H9 (cell line): ENCODE results near the gene CCL16. TPM values are rescaled to one million over a fixed set of nuclear protein-coding genes. Genes with fewer than 3 reads are reported as not detected.

Experiments
- DNase-seq: peaks from one replicate; pipeline ENCODE4 v3.0.0-alpha.2; 2017
- H2AFZ ChIP-seq: one replicate; pipeline ENCODE4 v1.6.1; 2013; ENCODE audit warnings: mild to moderate bottlenecking, low read length, control low read depth, moderate library complexity
- H2AK5ac ChIP-seq: 2 replicates; pipeline ENCODE4 v1.6.1; 2013; ENCODE audit warnings: low read length, control low read depth, mixed read lengths; ENCODE audit not compliant: insufficient read length
- H2BK120ac ChIP-seq: one replicate; pipeline ENCODE4 v1.6.1; 2013; ENCODE audit warnings: low read depth, mild to moderate bottlenecking, low read length, control low read depth, inconsistent platforms; ENCODE audit not compliant: poor library complexity, severe bottlenecking
- H2BK12ac ChIP-seq: 2 replicates; pipeline ENCODE4 v1.6.1; 2013; ENCODE audit warnings: low read length, control low read depth, mixed read lengths, low read depth; ENCODE audit not compliant: insufficient read length
- H2BK15ac ChIP-seq: 2 replicates; pipeline ENCODE4 v1.6.1; 2013; ENCODE audit warnings: low read depth, low read length, control low read depth
- H2BK20ac ChIP-seq: one replicate; pipeline ENCODE4 v1.6.1; 2013; ENCODE audit warnings: low read depth, mild to moderate bottlenecking, low read length, control low read depth, inconsistent platforms; ENCODE audit not compliant: poor library complexity, severe bottlenecking
- H2BK5ac ChIP-seq: 2 replicates; pipeline ENCODE4 v1.6.1; 2013; ENCODE audit warnings: low read length, control low read depth, mixed read lengths; ENCODE audit not compliant: insufficient read length
- H3K14ac ChIP-seq: 2 replicates; pipeline ENCODE4 v1.6.1; 2013; ENCODE audit warnings: low read length, control low read depth; ENCODE audit not compliant: insufficient read depth
- H3K18ac ChIP-seq: 2 replicates; pipeline ENCODE4 v1.6.1; 2013; ENCODE audit warnings: low read depth, mild to moderate bottlenecking, mixed read lengths, low read length, control low read depth; ENCODE audit not compliant: insufficient read length
- H3K23ac ChIP-seq: 2 replicates; pipeline ENCODE4 v1.6.1; 2013; ENCODE audit warnings: low read length, control low read depth, mixed read lengths, low read depth; ENCODE audit not compliant: insufficient read length
- H3K23me2 ChIP-seq: 2 replicates; pipeline ENCODE4 v1.6.1; 2013; ENCODE audit warnings: low read depth, mild to moderate bottlenecking, mixed read lengths, low read length, control low read depth; ENCODE audit not compliant: insufficient read length, poor library complexity, severe bottlenecking
- H3K27ac ChIP-seq: 2 replicates; pipeline ENCODE4 v1.5.1; 2013; ENCODE audit warnings: low read length, control low read depth, mixed read lengths, low read depth; ENCODE audit not compliant: insufficient read length
- H3K27me3 ChIP-seq: 2 replicates; pipeline ENCODE4 v1.6.1; 2013; ENCODE audit warnings: low read length, control low read depth, inconsistent platforms; ENCODE audit not compliant: insufficient read depth
- H3K4ac ChIP-seq: 2 replicates; pipeline ENCODE4 v1.6.1; 2013; ENCODE audit warnings: low read depth, mild to moderate bottlenecking, control low read depth, inconsistent platforms, low read length, moderate library complexity
- H3K4me1 ChIP-seq: 2 replicates; pipeline ENCODE4 v1.6.1; 2013; ENCODE audit warnings: low read length, control low read depth, inconsistent platforms; ENCODE audit not compliant: insufficient read depth
- H3K4me2 ChIP-seq: 2 replicates; pipeline ENCODE4 v1.6.1; 2013; ENCODE audit warnings: low read length, control low read depth, mixed read lengths; ENCODE audit not compliant: insufficient read length, insufficient read depth
- H3K56ac ChIP-seq: 2 replicates; pipeline ENCODE4 v1.6.1; 2013; ENCODE audit warnings: low read depth, mild to moderate bottlenecking, mixed read lengths, low read length, control low read depth; ENCODE audit not compliant: insufficient read length
- H3K79me1 ChIP-seq: 2 replicates; pipeline ENCODE4 v1.6.1; 2013; ENCODE audit warnings: low read depth, mild to moderate bottlenecking, moderate library complexity, low read length, control low read depth, inconsistent platforms; ENCODE audit not compliant: insufficient read depth, poor library complexity, severe bottlenecking
- H3K79me2 ChIP-seq: 2 replicates; pipeline ENCODE4 v1.6.1; 2013; ENCODE audit warnings: low read length, control low read depth, inconsistent platforms; ENCODE audit not compliant: insufficient read depth
- H3K9ac ChIP-seq: 2 replicates; pipeline ENCODE4 v1.6.1; 2013; ENCODE audit warnings: low read length, control low read depth, mixed read lengths; ENCODE audit not compliant: insufficient read length; ENCODE audit errors: extremely low read depth
- H3K9me3 ChIP-seq: one replicate; pipeline ENCODE4 v1.6.1; 2013; ENCODE audit warnings: low read depth, low read length, inconsistent platforms; ENCODE audit not compliant: control insufficient read depth
- H3T11ph ChIP-seq: one replicate; pipeline ENCODE4 v1.6.1; 2013; ENCODE audit warnings: mild to moderate bottlenecking, low read length, control low read depth, inconsistent platforms
- H4K20me1 ChIP-seq: one replicate; pipeline ENCODE4 v1.6.1; 2013; ENCODE audit not compliant: control insufficient read depth, insufficient read length, insufficient read depth
- H4K5ac ChIP-seq: 2 replicates; pipeline ENCODE4 v1.6.1; 2013; ENCODE audit warnings: low read depth, mild to moderate bottlenecking, mixed read lengths, low read length, control low read depth; ENCODE audit not compliant: insufficient read length
- H4K8ac ChIP-seq: replicated peaks from 2 replicates; pipeline ENCODE4 v1.6.1; 2013; ENCODE audit warnings: low read length, control low read depth, mixed read lengths, low read depth; ENCODE audit not compliant: insufficient read length
- H4K91ac ChIP-seq: 2 replicates; pipeline ENCODE4 v1.6.1; 2013; ENCODE audit warnings: low read depth, mild to moderate bottlenecking, moderate library complexity, mixed read lengths, low read length, control low read depth; ENCODE audit not compliant: insufficient read length
- H3K27ac Mint-ChIP-seq, 3 experiments: 2 replicates in 2 of 3; 3 replicates in 1 of 3; pipeline ENCODE4 v1.8.0; 2020 to 2021; ENCODE audit warnings: mixed read lengths in 3 of 3, mild to moderate bottlenecking in 1 of 3, moderate library complexity in 1 of 3
- H3K27me3 Mint-ChIP-seq: 2 replicates; pipeline ENCODE4 v1.8.0; 2021; ENCODE audit warnings: low read depth, mild to moderate bottlenecking, moderate library complexity, mixed read lengths
- H3K36me3 Mint-ChIP-seq, 3 experiments: 2 replicates in 2 of 3; 3 replicates in 1 of 3; pipeline ENCODE4 v1.8.0; 2020 to 2021; ENCODE audit warnings: low read depth in 3 of 3, mixed read lengths in 3 of 3; ENCODE audit not compliant: insufficient read depth in 1 of 3
- H3K4me1 Mint-ChIP-seq, 2 experiments: 2 replicates each; pipeline ENCODE4 v1.8.0; 2020; ENCODE audit warnings: mixed read lengths in 2 of 2
- H3K4me3 Mint-ChIP-seq, 2 experiments: 2 replicates in 1 of 2; 3 replicates in 1 of 2; pipeline ENCODE4 v1.8.0; 2020 to 2021; ENCODE audit warnings: mild to moderate bottlenecking in 2 of 2, mixed read lengths in 2 of 2, moderate library complexity in 1 of 2
- H3K9me3 Mint-ChIP-seq, 2 experiments: 2 replicates in 1 of 2; 3 replicates in 1 of 2; pipeline ENCODE4 v1.8.0; 2020; ENCODE audit warnings: mild to moderate bottlenecking in 2 of 2, mixed read lengths in 2 of 2, moderate library complexity in 1 of 2
- WGBS: extraction: QIAGEN DNeasy Blood & Tissue Kit; methylation state at CpG from one replicate; pipeline ENCODE4 v1.1.7; 2013; ENCODE audit warnings: missing lambda C conversion rate, low lambda C conversion rate, mixed read lengths; ENCODE audit not compliant: insufficient read length; ENCODE audit errors: extremely low coverage; 5-methylcytosine and 5-hydroxymethylcytosine counted together
- total RNA-seq: library from RNA; stranded (reverse); gene quantifications from 2 replicates; pipeline ENCODE4 v1.2.1, GENCODE V29; 2021
- TF ChIP-seq, protein P1 (sequence below): fragments of 200-600 bp; sonication (generic); conservative IDR thresholded peaks from 3 replicates; pipeline ENCODE4 v1.8.0; 2021; ENCODE audit warnings: antibody characterized with exemption, mild to moderate bottlenecking

Gene CCL16
- total RNA-seq, 1 experiment from 2014 or later = not detected

DNA sequence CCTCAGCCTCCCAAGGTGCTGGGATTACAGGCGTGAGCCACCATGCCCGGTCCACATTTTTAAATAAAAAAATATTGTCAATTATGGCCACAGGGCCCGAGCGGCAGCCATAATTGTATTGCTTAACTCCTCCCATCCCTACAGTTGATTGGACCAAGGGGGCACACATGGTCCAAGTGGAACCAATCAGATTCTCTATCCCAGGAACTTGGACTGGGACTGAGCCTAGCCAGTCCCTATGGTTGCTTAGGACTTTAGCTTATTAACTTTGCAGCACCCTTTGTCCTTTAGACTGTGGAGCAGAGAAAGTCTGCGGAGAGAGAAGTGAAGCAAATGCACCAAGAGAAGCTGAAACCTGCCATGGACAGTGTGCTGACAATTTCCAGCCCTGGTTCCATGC is 45.2 kb downstream of the CCL16 start:
- H3K27me3 Mint-ChIP-seq = no peaks in the 10 kb centered on the region; the same call in 1 of the 2 replicates
- peaks cover 3% of the 10 kb centered on the region; the same call in 1 of the 2 replicates for H3K4me1 ChIP-seq
- H3K23me2 ChIP-seq = no peaks in the 10 kb centered on the region
- H3K9ac ChIP-seq = no peak overlapping the region
- no CpG with 5 or more reads among the region's 5 CpGs for WGBS
- H3K27ac Mint-ChIP-seq = no peak overlapping the region
- no peak overlapping the region for H3T11ph ChIP-seq
- H3K79me2 ChIP-seq = no peaks in the 10 kb centered on the region
- no peaks in the 10 kb centered on the region for H3K27me3 ChIP-seq
- no peaks in the 10 kb centered on the region for H4K20me1 ChIP-seq
- no peaks in the 10 kb centered on the region for H3K36me3 Mint-ChIP-seq
- TF ChIP-seq, protein P1, sequence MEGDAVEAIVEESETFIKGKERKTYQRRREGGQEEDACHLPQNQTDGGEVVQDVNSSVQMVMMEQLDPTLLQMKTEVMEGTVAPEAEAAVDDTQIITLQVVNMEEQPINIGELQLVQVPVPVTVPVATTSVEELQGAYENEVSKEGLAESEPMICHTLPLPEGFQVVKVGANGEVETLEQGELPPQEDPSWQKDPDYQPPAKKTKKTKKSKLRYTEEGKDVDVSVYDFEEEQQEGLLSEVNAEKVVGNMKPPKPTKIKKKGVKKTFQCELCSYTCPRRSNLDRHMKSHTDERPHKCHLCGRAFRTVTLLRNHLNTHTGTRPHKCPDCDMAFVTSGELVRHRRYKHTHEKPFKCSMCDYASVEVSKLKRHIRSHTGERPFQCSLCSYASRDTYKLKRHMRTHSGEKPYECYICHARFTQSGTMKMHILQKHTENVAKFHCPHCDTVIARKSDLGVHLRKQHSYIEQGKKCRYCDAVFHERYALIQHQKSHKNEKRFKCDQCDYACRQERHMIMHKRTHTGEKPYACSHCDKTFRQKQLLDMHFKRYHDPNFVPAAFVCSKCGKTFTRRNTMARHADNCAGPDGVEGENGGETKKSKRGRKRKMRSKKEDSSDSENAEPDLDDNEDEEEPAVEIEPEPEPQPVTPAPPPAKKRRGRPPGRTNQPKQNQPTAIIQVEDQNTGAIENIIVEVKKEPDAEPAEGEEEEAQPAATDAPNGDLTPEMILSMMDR = no peak
- H3K4me1 Mint-ChIP-seq = peaks cover 8 to 9% of the 10 kb centered on the region in 2 experiments
- H2BK20ac ChIP-seq = no peak overlapping the region
- no peak overlapping the region for H4K91ac ChIP-seq
- H3K9me3 ChIP-seq = no peaks in the 10 kb centered on the region
- H2BK5ac ChIP-seq = no peak overlapping the region
- no peak overlapping the region for H3K4me2 ChIP-seq
- H4K5ac ChIP-seq = no peak overlapping the region
- no peak overlapping the region for H3K56ac ChIP-seq
- H2BK15ac ChIP-seq = no peak overlapping the region
- H3K14ac ChIP-seq = no peak overlapping the region
- no peak overlapping the region for H2BK12ac ChIP-seq
- H2BK120ac ChIP-seq = no peak overlapping the region
- H3K18ac ChIP-seq = no peak overlapping the region
- H3K23ac ChIP-seq = no peak overlapping the region
- no peak overlapping the region for H2AK5ac ChIP-seq
- H3K27ac ChIP-seq = no peak overlapping the region
- H2AFZ ChIP-seq = no peak overlapping the region
- no peak overlapping the region for H3K4ac ChIP-seq
- no peaks in the 10 kb centered on the region; a peak in 1 of 5 replicates for H3K9me3 Mint-ChIP-seq
- no peak for DNase-seq
- H4K8ac ChIP-seq = no peak overlapping the region
- H3K4me3 Mint-ChIP-seq = no peak overlapping the region
- H3K79me1 ChIP-seq = no peaks in the 10 kb centered on the region
